HG02943 (cell line): ENCODE results near the gene HIVEP3.
"Not testable (repeated sequence)": the region's sequence is repeated elsewhere in the genome, so short reads cannot be mapped to it uniquely, and the experiment has no call there.

Experiments
- ATAC-seq: cut with Tn5 transposase; IDR thresholded peaks from one replicate; pipeline ENCODE4 v1.9.1; 2021; ENCODE audit warnings: mild to moderate bottlenecking, low read depth, moderate library complexity; ENCODE audit not compliant: unreplicated experiment

Gene HIVEP3

DNA sequence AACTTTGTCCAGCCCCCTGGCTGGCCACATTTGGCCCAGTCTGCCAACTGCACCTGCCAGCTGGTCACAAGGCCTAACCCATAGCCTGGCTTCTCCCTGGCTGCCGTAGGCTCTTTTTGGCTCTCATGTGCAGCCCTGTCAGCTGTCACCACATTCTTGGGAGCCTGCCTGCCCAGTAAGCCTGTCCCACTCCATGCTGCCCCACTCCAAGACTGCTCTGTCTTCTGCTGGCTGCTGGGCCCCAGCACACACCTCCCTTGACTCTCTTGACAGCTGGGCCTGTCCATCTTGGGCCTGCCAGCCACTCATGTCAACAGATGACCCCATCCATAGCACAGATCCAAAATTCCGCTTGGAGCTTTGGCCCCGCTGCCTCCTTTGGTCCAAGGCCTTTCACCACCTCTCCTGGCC is 360.0 kb downstream of the HIVEP3 start:
- ATAC-seq, result no peak

DNA sequence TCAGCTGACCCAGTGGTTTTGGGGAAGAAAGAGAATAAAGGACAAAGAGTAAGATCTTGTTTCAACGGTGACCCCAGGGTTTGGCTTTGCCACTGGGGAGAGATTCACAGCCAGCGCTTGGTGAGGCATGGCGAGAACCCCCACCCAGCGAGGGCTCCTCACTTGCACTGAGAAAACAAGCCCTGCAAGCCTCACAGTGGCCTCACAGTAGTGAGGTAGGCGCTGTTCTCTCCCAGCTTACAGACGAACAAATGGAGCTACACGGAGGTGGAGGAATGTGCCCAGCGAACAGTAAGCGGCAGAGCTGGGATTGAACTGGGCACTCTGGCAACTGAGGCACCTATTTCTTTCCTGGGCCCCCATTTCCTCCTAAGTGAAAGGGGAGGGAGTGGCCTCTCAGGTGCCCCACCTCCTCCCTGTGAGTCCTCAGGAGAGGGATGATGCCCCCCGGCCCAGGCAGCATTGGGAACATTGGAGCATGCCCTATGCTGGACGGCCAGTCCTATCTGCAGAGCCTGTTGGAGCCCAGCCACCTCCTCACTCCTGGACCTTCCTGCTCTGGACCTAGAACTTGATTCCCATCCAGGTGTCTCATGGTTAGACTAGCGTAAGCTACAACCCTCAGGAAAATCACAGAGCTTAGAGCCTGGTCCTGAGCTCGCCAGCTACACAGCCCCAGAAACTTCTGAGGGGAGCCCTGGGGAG is 360.8 kb downstream of the HIVEP3 start:
- no peak for ATAC-seq

DNA sequence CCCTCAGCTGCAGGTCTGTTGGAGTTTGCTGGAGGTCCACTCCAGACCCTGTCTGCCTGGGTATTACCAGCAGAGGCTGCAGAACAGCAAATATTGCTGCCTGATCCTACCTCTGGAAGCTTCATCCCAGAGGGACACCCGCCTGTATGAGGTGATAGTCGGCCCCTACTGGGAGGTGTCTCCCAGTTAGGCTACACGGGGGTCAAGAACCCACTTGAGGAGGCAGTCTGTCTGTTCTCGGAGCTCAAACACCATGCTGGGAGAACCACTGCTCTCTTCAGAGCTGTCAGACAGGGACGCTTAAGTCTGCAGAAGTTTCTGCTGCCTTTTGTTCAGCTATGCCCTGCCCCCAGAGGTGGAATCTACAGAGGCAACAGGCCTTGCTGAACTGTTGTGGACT is 364.0 kb downstream of the HIVEP3 start:
- ATAC-seq, result not testable (repeated sequence)

GRCh38 chr1:41547781-41548560 is 370.8 kb downstream of the HIVEP3 start:
- ATAC-seq, result no peak

DNA sequence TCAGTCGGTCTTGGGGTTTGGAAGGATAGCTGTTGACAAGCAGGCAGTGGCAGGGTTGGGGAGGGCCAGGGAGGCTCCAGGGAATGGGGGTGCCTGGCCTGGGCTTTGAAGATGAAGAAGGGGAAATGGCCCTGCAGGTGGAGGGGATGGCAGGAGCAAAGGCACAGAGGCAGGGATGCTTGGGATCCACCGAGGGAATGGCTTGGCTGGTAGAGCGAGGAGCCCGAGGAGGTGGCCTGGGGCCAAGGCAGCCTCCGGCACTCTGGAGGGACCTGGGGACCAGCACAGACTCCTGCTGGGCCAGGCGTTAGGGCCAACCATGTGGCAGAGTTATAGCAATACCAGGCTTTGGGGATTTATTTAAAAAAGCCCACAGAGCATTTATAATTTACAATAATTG is 371.4 kb downstream of the HIVEP3 start:
- ATAC-seq, result no peak

DNA sequence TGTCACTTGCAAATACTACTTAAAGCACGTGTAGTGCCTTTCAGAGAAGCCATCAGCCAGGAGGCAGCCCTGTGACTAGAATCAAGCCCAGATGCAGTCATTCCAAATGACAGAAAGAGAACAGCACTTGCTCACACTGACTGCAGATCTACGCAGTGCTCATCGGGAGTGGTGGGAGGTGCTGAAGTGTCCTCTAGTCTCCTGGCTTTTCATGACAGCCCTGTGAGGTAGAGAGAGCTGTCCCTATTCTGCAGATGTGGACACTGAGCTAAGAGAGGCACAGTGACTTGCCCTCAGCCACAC is 371.9 kb downstream of the HIVEP3 start:
- no peak for ATAC-seq

DNA sequence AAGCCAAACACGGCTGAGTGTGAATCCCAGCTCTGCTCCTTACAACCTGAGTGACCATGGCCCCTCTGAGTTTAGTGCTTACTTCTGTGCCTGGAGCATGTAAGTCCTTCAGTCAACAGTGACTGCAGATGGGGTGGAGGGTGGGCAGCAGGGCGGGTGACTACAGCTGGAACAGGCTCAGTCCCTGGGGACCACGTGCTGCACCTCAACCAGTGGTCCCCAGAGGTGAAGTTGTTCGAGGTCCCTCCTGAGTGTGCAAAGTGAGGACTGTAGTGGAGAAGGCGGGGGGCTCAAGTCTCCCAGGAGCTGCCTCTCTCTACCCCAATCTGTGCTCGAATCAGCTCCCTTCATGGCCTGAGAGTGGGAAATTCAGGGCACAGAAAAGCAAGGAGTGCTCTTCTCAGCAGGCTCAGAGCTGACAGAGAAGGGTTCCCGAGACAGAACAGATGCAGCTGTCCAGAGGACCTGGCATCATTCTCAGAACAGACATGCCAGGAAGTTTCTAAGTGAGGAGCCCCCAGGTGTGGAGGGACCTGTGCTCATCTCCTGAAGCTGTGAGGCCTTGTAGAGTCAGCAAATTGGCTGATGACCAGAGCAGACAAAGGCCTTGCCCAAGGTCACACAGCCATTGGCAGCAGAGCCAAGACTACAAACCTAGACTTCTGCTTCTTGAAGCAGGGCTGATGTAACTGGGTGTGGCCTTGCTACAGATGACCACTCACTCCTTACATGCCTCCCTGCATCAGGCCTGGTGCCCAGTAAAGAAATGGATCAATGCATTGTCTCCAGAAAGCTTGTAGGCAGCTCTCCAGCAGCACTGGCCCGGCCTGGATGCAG is 372.5 kb downstream of the HIVEP3 start:
- no peak for ATAC-seq

- ATAC-seq, result no peak
These were observed 376.4 kb downstream of the HIVEP3 start for GRCh38 chr1:41542196-41542930.

DNA sequence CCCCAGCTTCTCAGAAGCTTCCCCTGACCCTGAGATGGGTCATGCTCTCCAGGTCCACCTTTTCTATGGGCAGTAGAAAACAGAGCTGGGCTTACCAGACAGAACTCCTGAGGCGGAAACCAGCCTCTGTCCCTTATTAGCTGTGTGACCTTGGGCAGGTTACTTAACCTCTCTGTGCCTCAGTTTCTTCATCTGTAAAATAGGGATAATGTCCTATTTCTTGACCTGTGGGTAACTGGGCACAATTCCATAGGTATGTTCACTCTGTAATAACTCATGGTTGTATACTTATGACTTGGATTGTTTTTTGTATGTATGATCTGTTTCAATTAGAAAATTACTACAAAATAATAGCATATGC is 377.1 kb downstream of the HIVEP3 start:
- ATAC-seq, result no peak

DNA sequence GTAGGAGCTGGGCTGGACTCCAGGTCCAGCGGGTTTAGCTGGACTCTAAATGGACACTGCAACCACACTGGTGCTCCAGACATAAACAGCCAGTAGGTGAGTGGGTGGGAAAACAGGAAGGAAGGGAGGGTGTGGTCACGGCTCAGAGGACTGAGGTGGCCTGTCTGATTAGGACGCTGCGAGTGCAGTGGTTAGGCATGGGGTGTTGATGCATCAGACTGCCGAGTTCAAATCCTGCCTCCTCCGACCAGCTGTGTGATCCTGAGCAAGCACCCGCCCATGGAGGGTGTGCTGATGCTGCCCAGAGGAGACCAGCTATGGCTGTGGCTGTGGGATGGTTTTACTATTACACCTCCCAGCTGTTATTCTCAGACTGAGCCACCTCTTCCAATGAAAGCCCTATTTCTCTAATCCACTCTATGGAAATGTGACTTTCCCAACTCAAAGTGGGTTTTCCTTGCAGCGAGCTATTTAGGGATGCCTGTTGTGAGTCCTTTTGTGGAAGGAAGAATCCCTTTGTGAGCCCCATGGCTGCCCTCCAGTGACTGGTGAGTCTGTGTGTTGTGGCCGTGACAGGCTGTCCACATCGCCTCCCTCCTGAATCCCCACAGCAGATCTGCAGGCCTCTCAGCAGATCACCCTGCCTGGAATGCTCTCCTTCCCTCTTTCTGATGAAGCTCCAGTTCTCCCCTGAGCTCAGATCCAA is 377.7 kb downstream of the HIVEP3 start:
- ATAC-seq, result no peak

DNA sequence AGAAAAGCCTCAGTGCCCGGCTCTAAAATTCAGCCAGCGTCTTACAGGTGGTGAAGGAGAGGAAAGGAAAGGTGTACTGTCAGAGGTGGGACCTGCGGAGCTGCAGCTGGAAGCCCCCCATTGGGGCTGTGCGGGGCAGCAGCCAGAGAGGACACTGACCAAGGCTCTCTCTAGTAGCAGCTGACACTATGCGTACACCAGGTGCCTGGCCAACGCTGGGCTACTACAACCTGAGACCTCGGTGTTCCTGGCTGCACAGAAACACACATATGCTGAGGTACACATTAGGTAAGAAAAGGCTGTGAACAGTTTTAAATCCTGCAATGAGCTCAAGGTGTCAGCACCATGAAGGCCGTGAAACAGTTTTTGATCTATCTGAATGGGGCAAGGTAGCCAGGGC is 378.7 kb downstream of the HIVEP3 start:
- no peak for ATAC-seq

GRCh38 chr1:41539418-41539805 is 379.3 kb downstream of the HIVEP3 start:
- no peak for ATAC-seq

GRCh38 chr1:41538741-41539417 is 379.8 kb downstream of the HIVEP3 start:
- no peak for ATAC-seq

DNA sequence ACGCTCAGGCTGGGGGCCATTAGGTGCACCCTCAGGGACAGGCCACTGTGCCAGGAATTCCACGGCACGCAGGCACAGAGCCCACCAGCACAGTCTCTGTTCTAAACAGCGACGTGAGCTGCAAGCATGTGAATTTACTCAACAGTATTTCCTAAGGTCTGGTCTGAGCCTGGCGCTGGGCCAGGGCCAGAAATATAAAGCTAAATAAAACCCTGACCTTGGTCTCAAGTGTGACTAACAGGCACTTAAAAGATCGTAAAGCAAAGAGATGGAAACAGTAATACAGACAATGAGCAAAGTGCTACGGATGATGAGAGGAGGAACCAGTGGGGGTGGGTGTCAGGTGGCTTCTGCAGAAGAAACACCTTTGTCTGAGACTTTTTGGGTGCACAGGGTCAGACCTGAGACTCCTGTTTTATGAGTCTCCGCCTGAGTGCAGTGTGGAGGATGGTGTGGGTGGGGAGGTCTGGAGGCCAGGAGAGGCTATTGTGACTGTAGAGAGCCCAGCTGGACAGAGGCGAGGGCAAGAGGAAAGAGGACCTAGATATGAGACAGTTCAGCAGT is 380.9 kb downstream of the HIVEP3 start:
- ATAC-seq, result no peak

DNA sequence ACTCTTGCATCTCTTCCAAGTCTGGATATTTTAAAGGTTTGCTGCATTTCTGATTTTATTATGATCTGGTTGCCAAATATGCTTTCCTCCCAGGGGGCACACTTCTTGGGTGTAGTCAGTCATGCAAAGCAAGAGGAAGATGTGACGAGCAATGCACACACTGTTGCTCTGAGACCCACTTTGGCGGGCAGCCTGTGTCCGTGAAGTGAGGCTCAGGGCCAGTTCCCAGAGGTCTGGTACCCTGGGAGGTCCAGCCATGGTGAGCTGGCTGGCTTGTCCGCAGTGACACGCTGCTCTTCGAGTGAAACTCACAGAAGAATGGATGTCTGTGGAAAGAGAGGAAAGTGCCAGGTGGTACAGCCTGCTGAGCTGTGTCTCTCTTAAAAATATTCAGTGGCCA is 381.5 kb downstream of the HIVEP3 start:
- no peak for ATAC-seq

GRCh38 chr1:41536361-41536802 is 382.3 kb downstream of the HIVEP3 start:
- ATAC-seq, result no peak

- ATAC-seq, result no peak
These were observed 383.0 kb downstream of the HIVEP3 start for GRCh38 chr1:41535716-41536115.

- ATAC-seq, result no peak
These were observed 383.4 kb downstream of the HIVEP3 start for GRCh38 chr1:41535276-41535675.
